ENCODE results near the gene ZMYM4. TPM values are rescaled to one million over a fixed set of nuclear protein-coding genes. Genes with fewer than 3 reads are reported as not detected.
A peak's percentile ranks its signal among the peaks of the same experiment; 100 is the strongest.
"Not testable (repeated sequence)": the region's sequence is repeated elsewhere in the genome, so short reads cannot be mapped to it uniquely, and the experiment has no call there.

Gene ZMYM4
- total RNA-seq, 1 donor from 2014 or later, result 32.6 TPM

DNA sequence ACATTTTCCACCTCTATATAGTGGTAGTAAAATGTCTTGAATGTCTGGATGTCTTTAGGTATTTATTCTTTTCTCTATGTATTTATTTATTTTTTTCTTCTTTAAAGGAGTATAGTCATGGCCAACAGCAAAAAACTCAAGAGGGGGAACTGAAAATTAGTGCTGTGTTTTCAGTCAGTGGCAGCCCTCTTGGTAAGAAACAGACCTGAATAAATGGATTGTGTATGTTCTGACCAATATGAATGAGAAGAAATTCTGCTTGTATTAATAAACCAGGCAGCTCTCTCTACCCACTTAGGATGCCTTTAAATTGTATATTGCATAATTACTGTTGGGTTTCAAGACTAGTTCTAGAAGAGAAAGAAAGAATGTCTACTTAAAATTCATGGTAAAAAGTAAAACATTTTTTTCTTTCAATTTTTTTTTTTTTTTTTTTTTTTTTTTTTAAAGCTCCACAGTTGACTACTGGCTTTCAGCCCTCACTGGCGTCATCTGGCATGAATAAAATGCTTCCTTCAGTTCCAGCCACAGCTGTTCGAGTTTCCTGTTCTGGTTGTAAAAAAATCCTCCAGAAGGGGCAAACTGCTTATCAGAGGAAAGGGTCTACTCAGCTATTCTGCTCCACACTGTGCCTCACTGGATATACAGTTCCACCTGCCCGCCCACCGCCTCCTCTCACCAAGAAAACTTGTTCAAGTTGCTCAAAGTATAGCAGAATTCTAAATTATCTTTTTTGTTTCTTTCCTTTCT is 101.6 kb downstream of the ZMYM4 start:
- Histone ChIP-seq H3K9me3 (replicated peaks) (no peaks in the 10 kb centered on the region), H3K36me3 (peaks cover 6% of the 10 kb centered on the region), H3K4me3 (peak overlapping the region; percentile 15), H3K27ac (replicated peaks) (peak overlapping the region; percentile 72), H3K4me1 (peaks cover 19% of the 10 kb centered on the region), H3K27me3 (ENCODE audit: low read depth) (no peaks in the 10 kb centered on the region)
- peak; percentile 63 for DNase-seq
- intact Hi-C loops (cut with micrococcal nuclease), result no loop called here
- TF ChIP-seq, protein P1, sequence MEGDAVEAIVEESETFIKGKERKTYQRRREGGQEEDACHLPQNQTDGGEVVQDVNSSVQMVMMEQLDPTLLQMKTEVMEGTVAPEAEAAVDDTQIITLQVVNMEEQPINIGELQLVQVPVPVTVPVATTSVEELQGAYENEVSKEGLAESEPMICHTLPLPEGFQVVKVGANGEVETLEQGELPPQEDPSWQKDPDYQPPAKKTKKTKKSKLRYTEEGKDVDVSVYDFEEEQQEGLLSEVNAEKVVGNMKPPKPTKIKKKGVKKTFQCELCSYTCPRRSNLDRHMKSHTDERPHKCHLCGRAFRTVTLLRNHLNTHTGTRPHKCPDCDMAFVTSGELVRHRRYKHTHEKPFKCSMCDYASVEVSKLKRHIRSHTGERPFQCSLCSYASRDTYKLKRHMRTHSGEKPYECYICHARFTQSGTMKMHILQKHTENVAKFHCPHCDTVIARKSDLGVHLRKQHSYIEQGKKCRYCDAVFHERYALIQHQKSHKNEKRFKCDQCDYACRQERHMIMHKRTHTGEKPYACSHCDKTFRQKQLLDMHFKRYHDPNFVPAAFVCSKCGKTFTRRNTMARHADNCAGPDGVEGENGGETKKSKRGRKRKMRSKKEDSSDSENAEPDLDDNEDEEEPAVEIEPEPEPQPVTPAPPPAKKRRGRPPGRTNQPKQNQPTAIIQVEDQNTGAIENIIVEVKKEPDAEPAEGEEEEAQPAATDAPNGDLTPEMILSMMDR (IDR thresholded peaks at IDR 0.05; ENCODE audit: borderline replicate concordance), result no peak

DNA sequence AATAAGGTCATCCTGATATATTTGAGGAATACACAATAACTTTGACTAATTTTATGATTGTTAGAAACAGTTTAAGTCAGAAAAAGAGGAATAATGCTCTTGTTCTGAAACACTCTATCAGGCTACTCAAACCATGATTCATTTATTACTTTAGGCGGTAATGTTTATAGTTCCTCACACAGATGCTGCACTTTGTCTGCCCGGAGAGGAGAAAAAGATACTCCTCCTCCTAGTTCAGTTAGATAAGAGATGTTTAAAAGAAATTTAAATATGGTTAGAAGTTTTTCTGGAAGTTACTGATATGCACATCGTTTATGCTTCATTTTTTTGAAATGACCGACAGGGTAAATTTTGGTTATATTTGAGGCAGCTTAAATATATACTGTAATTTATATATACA is 103.0 kb downstream of the ZMYM4 start:
- Histone ChIP-seq H3K4me3 (no peak overlapping the region), H3K36me3 (peaks cover 6% of the 10 kb centered on the region), H3K9me3 (replicated peaks) (no peaks in the 10 kb centered on the region), H3K27ac (replicated peaks) (no peak overlapping the region), H3K27me3 (ENCODE audit: low read depth) (no peaks in the 10 kb centered on the region), H3K4me1 (peaks cover 19% of the 10 kb centered on the region)
- no peak for DNase-seq
- TF ChIP-seq, protein P1 (IDR thresholded peaks at IDR 0.05; ENCODE audit: borderline replicate concordance), result no peak
- intact Hi-C loops (cut with micrococcal nuclease), result no loop called here

DNA sequence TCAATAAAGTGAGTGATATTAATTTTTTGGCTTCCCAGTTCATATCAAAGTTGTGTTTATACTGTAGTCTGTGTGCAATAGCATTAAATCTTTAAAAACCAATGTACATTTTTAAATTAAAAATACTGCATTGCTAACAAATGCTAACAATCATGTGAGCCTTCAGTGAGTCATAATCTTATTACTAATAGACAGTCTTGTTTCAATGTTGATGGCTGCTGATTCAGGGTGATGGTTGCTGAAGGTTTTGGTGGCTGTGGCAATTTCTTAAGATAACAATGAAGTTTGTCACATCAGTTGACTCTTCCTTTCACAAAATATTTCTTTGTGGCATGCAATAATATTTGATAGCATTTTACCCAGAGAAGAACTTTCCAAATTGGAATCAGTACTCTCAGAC is 109.0 kb downstream of the ZMYM4 start:
- Histone ChIP-seq H3K27ac (replicated peaks) (no peak overlapping the region), H3K9me3 (replicated peaks) (no peaks in the 10 kb centered on the region), H3K27me3 (ENCODE audit: low read depth) (no peaks in the 10 kb centered on the region), H3K36me3 (peaks cover 18% of the 10 kb centered on the region), H3K4me3 (no peak overlapping the region), H3K4me1 (no peaks in the 10 kb centered on the region)
- TF ChIP-seq, protein P1 (IDR thresholded peaks at IDR 0.05; ENCODE audit: borderline replicate concordance), result no peak
- intact Hi-C loops (cut with micrococcal nuclease), result no loop called here
- no peak for DNase-seq

DNA sequence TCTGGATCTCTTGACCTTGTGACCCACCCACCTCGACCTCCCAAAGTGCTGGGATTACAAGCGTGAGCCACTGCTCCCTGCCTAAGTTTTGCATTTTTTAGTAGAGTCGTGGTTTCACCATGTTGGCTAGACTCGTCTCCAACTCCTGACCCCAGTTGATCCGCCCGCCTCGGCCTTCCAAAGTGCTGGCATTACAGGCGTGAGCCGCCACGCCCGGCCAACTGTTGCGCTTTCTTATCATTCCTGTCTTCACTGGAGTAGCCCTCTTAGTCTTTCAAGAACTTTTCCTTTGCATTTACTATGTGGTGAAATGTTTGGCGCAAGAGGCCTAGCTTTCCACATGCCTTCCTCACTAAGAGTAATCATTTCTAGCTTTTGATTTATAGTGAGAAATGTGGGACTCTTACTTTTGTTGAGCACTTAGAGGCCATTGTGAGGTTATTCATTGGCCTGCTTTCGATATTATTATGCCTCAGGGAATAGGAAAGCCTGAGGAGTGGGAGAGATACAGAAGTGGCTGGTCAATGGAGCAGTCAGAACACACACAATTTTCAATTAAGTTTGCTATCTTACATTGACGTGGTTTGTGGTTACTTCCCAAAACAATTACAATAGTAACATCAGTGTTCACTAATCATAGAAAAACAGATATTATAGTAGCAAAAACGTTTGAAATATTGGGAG is 111.0 kb downstream of the ZMYM4 start:
- intact Hi-C loops (cut with micrococcal nuclease), result no loop called here
- no peak for DNase-seq
- H3K4me1 ChIP-seq, result no peaks in the 10 kb centered on the region

DNA sequence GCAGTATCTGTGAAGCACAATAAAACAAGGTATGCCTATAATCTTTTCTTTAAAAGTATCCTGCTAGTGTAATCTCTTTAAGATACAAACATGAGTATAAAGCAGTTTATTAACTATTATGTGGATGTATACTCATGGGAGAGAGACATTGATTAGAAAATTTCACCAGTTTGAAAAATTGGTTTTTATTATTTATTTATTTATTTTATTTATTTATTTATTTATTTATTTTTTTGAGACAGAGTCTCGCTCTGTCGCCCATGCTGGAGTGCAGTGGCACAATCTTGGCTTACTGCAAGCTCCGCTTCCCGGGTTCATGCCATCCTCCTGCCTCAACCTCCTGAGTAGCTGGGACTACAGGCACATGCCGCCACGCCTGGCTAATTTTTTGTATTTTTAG is 111.6 kb downstream of the ZMYM4 start:
- H3K9me3 ChIP-seq (replicated peaks); H3K4me3 ChIP-seq; H3K27me3 ChIP-seq (ENCODE audit: low read depth); H3K27ac ChIP-seq (replicated peaks); H3K4me1 ChIP-seq; DNase-seq; intact Hi-C loops (cut with micrococcal nuclease): not testable (repeated sequence)
- H3K36me3 ChIP-seq, result peaks cover 21% of the 10 kb centered on the region

More for the DNA sequence above, 111.0 kb downstream of the ZMYM4 start:
- Histone ChIP-seq H3K9me3 (replicated peaks) (no peaks in the 10 kb centered on the region), H3K27me3 (ENCODE audit: low read depth) (no peaks in the 10 kb centered on the region), H3K27ac (replicated peaks) (no peak overlapping the region), H3K4me3 (no peak overlapping the region), H3K36me3 (peaks cover 15% of the 10 kb centered on the region)
- TF ChIP-seq, protein P1 (IDR thresholded peaks at IDR 0.05; ENCODE audit: borderline replicate concordance), result no peak

DNA sequence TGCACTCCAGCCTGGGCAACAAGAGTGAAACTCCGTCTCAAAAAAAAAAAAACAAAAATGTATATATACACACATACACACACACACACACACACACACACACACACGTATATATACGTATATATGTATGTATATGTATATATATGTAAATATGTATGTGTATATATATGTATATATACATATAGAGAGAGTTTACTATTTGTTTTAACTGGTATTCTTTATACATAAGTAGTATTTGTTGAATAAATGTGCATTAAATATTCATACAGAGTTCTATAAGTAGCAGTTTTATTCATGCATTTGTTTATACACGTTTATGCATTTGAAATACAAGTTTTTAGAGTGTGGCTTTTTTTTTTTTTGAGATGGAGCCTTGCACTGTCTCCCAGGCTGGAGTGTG is 113.6 kb downstream of the ZMYM4 start:
- no peak for DNase-seq
- peaks cover 40% of the 10 kb centered on the region for H3K36me3 ChIP-seq
- H3K9me3 ChIP-seq (replicated peaks), result no peaks in the 10 kb centered on the region

More for the DNA sequence above, 113.6 kb downstream of the ZMYM4 start:
- H3K4me1 ChIP-seq, result no peaks in the 10 kb centered on the region
- no peak overlapping the region for H3K27ac ChIP-seq (replicated peaks)
- H3K4me3 ChIP-seq, result no peak overlapping the region
- TF ChIP-seq, protein P1 (IDR thresholded peaks at IDR 0.05; ENCODE audit: borderline replicate concordance), result no peak
- intact Hi-C loops (cut with micrococcal nuclease), result no loop called here
- H3K27me3 ChIP-seq (ENCODE audit: low read depth), result no peaks in the 10 kb centered on the region

Measured in left ventricle myocardium inferior (tissue), 1 donor.